Gastrocnemius medialis (tissue), 4 donors: ENCODE data around the gene GPRIN3. TPM values are rescaled to one million over a fixed set of nuclear protein-coding genes. Genes with fewer than 3 reads are reported as not detected.

Experiments used
- ATAC-seq, 2 donors: fragments of 150-250 bp; one replicate each; pipeline ENCODE4 v1.9.1; 2016
- DNase-seq, 2 donors: peaks; one replicate each; pipeline ENCODE4 v3.0.0-alpha.2; 2019
- H3K27ac ChIP-seq, 4 donors: fragments of 200-600 bp; sonication (generic); 1 replicate in 1 of 4; 2 replicates in 3 of 4; pipeline ENCODE4 v1.5.1; 2016 to 2018; ENCODE audit warnings: mild to moderate bottlenecking in 2 of 4, moderate library complexity in 1 of 4
- H3K27me3 ChIP-seq, 3 donors: fragments of 200-600 bp; sonication (generic) in 2 of 3; 1 replicate in 1 of 3; 2 replicates in 2 of 3; pipeline versions ENCODE4 v1.5.1 to v1.6.0; 2016 to 2019; ENCODE audit warnings: mild to moderate bottlenecking in 1 of 3, moderate library complexity in 1 of 3
- H3K36me3 ChIP-seq, 2 donors: fragments of 200-600 bp; sonication (generic) in 1 of 2; one replicate each; pipeline ENCODE4 v1.5.1; 2017 to 2018
- H3K4me1 ChIP-seq, 2 donors: fragments of 200-600 bp; sonication (generic) in 1 of 2; one replicate each; pipeline ENCODE4 v1.5.1; 2016 to 2017; ENCODE audit warnings: mild to moderate bottlenecking in 2 of 2
- H3K4me3 ChIP-seq, 4 donors: fragments of 200-600 bp; sonication (generic) in 3 of 4; 1 replicate in 1 of 4; 2 replicates in 3 of 4; pipeline ENCODE4 v1.5.1; 2016 to 2019; ENCODE audit warnings: mild to moderate bottlenecking in 2 of 4
- H3K9me3 ChIP-seq, 3 donors: fragments of 200-600 bp; sonication (generic) in 2 of 3; 1 replicate in 1 of 3; 2 replicates in 2 of 3; pipeline ENCODE4 v1.5.1; 2016 to 2019
- CTCF ChIP-seq, 5 experiments: fragments of 450-650 bp in 3 of 5; fragments of 200-600 bp in 2 of 5; sonication (generic) in 2 of 5; IDR thresholded peaks in 4 of 5; conservative IDR thresholded peaks in 1 of 5; 1 replicate in 4 of 5; 2 replicates in 1 of 5; pipeline ENCODE4 v1.5.1; 2016 to 2019; ENCODE audit warnings: antibody characterized with exemption in 5 of 5, mild to moderate bottlenecking in 3 of 5, moderate library complexity in 3 of 5
- POLR2A ChIP-seq, 2 donors: fragments of 450-650 bp; IDR thresholded peaks; one replicate each; pipeline ENCODE4 v1.6.1; 2017; ENCODE audit warnings: antibody characterized with exemption in 2 of 2, mild to moderate bottlenecking in 2 of 2, moderate library complexity in 2 of 2
- in situ Hi-C, 4 donors: fragments of 200-750 bp; cut with MboI; loops; one replicate each; pipeline versions ENCODE4 v1.15.0 to v1.8.0; 2017; ENCODE audit warnings: low sequenced_read_pairs in 4 of 4
- intact Hi-C: fragments of 100-400 bp; cut with DNase I; formaldehyde crosslinking; loops from one replicate; pipeline ENCODE4 v1.15.1; 2023; ENCODE audit warnings: low total_unique reads
- total RNA-seq, 4 donors: library from RNA; depleted of rRNA; stranded (reverse); fragments of >200 nt; gene quantifications; one replicate each; pipeline versions ENCODE4 v1.1.0 to v1.2.3, GENCODE V29; 2016

Gene GPRIN3
- total RNA-seq, 4 donors from 2014 or later = 1.2 to 3.1 (median 1.8) TPM

GRCh38 chr4:89259301-89260028 lies 48.1 kb downstream of the GPRIN3 start:
- DNase-seq = no peak
- in situ Hi-C loops (no loop called here), intact Hi-C loops (no loop called here)
- no peaks in the 10 kb centered on the region for H3K4me1 ChIP-seq
- no peaks in the 10 kb centered on the region for H3K27me3 ChIP-seq
- no peak overlapping the region for H3K4me3 ChIP-seq
- ATAC-seq = no peak
- no peaks in the 10 kb centered on the region for H3K36me3 ChIP-seq
- TF ChIP-seq POLR2A (IDR thresholded peaks at IDR 0.05) = no peak
- TF ChIP-seq CTCF (IDR thresholded peaks at IDR 0.05 in 4 of 5, conservative IDR thresholded peaks at IDR 0.05 in 1 of 5) = no peak
- H3K9me3 ChIP-seq = no peaks in the 10 kb centered on the region
- no peak overlapping the region for H3K27ac ChIP-seq

GRCh38 chr4:89258506-89258905 lies 49.1 kb downstream of the GPRIN3 start:
- DNase-seq (no peak), ATAC-seq (no peak)
- H3K36me3 ChIP-seq = no peaks in the 10 kb centered on the region
- no peak overlapping the region for H3K4me3 ChIP-seq
- in situ Hi-C loops (no loop called here), intact Hi-C loops (no loop called here)
- TF ChIP-seq CTCF (IDR thresholded peaks at IDR 0.05 in 4 of 5, conservative IDR thresholded peaks at IDR 0.05 in 1 of 5) = no peak
- no peak for TF ChIP-seq POLR2A (IDR thresholded peaks at IDR 0.05)
- H3K27ac ChIP-seq = no peak overlapping the region
- H3K27me3 ChIP-seq = no peaks in the 10 kb centered on the region
- no peaks in the 10 kb centered on the region for H3K4me1 ChIP-seq
- no peaks in the 10 kb centered on the region for H3K9me3 ChIP-seq

- in situ Hi-C loops = no loop called here
- no peaks in the 10 kb centered on the region for H3K27me3 ChIP-seq
- no peak overlapping the region for H3K27ac ChIP-seq
- TF ChIP-seq POLR2A (IDR thresholded peaks at IDR 0.05) (no peak), CTCF (IDR thresholded peaks at IDR 0.05 in 4 of 5, conservative IDR thresholded peaks at IDR 0.05 in 1 of 5) (no peak)
- H3K36me3 ChIP-seq = no peaks in the 10 kb centered on the region
- H3K9me3 ChIP-seq = no peaks in the 10 kb centered on the region
- ATAC-seq (no peak), DNase-seq (no peak)
- H3K4me3 ChIP-seq = no peak overlapping the region
- intact Hi-C loops = no loop called here
- H3K4me1 ChIP-seq = no peaks in the 10 kb centered on the region
Observed at GRCh38 chr4:89257376-89257775, 50.2 kb downstream of the GPRIN3 start.

- H3K4me3 ChIP-seq = no peak overlapping the region
- intact Hi-C loops (no loop called here), in situ Hi-C loops (no loop called here)
- H3K4me1 ChIP-seq = no peaks in the 10 kb centered on the region
- DNase-seq (no peak), ATAC-seq (no peak)
- H3K9me3 ChIP-seq = no peaks in the 10 kb centered on the region
- H3K27ac ChIP-seq = no peak overlapping the region
- H3K36me3 ChIP-seq = no peaks in the 10 kb centered on the region
- no peak for TF ChIP-seq CTCF (IDR thresholded peaks at IDR 0.05 in 4 of 5, conservative IDR thresholded peaks at IDR 0.05 in 1 of 5)
- TF ChIP-seq POLR2A (IDR thresholded peaks at IDR 0.05) = no peak
- H3K27me3 ChIP-seq = no peaks in the 10 kb centered on the region
Observed at GRCh38 chr4:89256203-89256800, 51.3 kb downstream of the GPRIN3 start.
